Neural cell (in vitro differentiated cells): Measurements from ENCODE around the gene PPARGC1A. TPM values are rescaled to one million over a fixed set of nuclear protein-coding genes. Genes with fewer than 3 reads are reported as not detected.

ENCODE experiments used
- H2AFZ ChIP-seq: fragments of 200-600, 300-800 bp; sonication (generic), shearing (Covaris generic); 2 replicates; pipeline ENCODE4 v1.6.0; 2014; ENCODE audit warnings: low read depth, mild to moderate bottlenecking, antibody characterized with exemption, low read length, moderate library complexity
- H3F3A ChIP-seq: fragments of 200-600 bp; shearing (Covaris generic); 2 replicates; pipeline ENCODE4 v1.6.1; 2016; ENCODE audit warnings: mild to moderate bottlenecking, moderate library complexity, mixed read lengths, antibody characterized with exemption, low read length; ENCODE audit not compliant: insufficient read depth, poor library complexity, severe bottlenecking
- H3K27ac ChIP-seq: fragments of 200-600, 300-800 bp; sonication (generic), shearing (Covaris generic); 2 replicates; pipeline ENCODE4 v1.5.1; 2014; ENCODE audit warnings: mild to moderate bottlenecking, low read length, moderate library complexity
- H3K27me3 ChIP-seq: fragments of 300-800, 200-600 bp; sonication (generic), shearing (Covaris generic); 2 replicates; pipeline ENCODE4 v1.6.0; 2014; ENCODE audit warnings: mild to moderate bottlenecking, low read depth, low read length, moderate library complexity; ENCODE audit not compliant: insufficient read depth
- H3K36me3 ChIP-seq: fragments of 300-800, 200-600 bp; sonication (generic), shearing (Covaris generic); 2 replicates; pipeline ENCODE4 v1.5.1; 2014; ENCODE audit warnings: mild to moderate bottlenecking, antibody characterized with exemption, low read length, moderate library complexity; ENCODE audit not compliant: insufficient read depth
- H3K4me2 ChIP-seq: fragments of 300-800, 200-600 bp; sonication (generic), shearing (Covaris generic); 2 replicates; pipeline ENCODE4 v1.6.0; 2014; ENCODE audit warnings: mild to moderate bottlenecking, low read length
- H3K4me3 ChIP-seq: fragments of 300-800, 200-600 bp; sonication (generic), shearing (Covaris generic); 2 replicates; pipeline ENCODE4 v1.5.1; 2014; ENCODE audit warnings: mild to moderate bottlenecking, low read length, moderate library complexity
- H3K79me2 ChIP-seq: fragments of 200-600 bp; shearing (Covaris generic); replicated peaks from 2 replicates; pipeline ENCODE4 v1.6.0; 2014; ENCODE audit warnings: mild to moderate bottlenecking, low read length, moderate library complexity; ENCODE audit not compliant: insufficient read depth
- H3K9ac ChIP-seq: fragments of 300-800, 200-600 bp; sonication (generic), shearing (Covaris generic); 2 replicates; pipeline ENCODE4 v1.6.1; 2016; ENCODE audit warnings: mild to moderate bottlenecking, low read length, mixed read lengths
- H3K9me2 ChIP-seq: fragments of 200-600 bp; shearing (Covaris generic); 2 replicates; pipeline ENCODE4 v1.6.1; 2016; ENCODE audit warnings: mild to moderate bottlenecking, low read length, mixed read lengths; ENCODE audit not compliant: insufficient read depth
- H3K9me3 ChIP-seq: fragments of 200-600, 300-800 bp; sonication (generic), shearing (Covaris generic); 2 replicates; pipeline ENCODE4 v1.6.1; 2016; ENCODE audit warnings: mild to moderate bottlenecking, mixed run types, low read length, moderate library complexity, mixed read lengths
- H4K20me1 ChIP-seq: fragments of 200-600 bp; shearing (Covaris generic); 2 replicates; pipeline ENCODE4 v1.6.1; 2016; ENCODE audit warnings: mild to moderate bottlenecking, mixed run types; ENCODE audit not compliant: insufficient read depth
- EP300 ChIP-seq: fragments of 450-650 bp; conservative IDR thresholded peaks from 2 replicates; pipeline ENCODE4 v1.6.1; 2014; ENCODE audit warnings: antibody characterized with exemption, mild to moderate bottlenecking, moderate library complexity; ENCODE audit not compliant: poor library complexity, severe bottlenecking
- EZH2 ChIP-seq: fragments of 200-600, 300-800 bp; shearing (Covaris generic), sonication (generic); IDR thresholded peaks from 2 replicates; pipeline ENCODE4 v1.6.1; 2014; ENCODE audit warnings: antibody characterized with exemption, low read length, borderline replicate concordance, mild to moderate bottlenecking; ENCODE audit not compliant: insufficient read depth, poor library complexity, severe bottlenecking
- MXI1 ChIP-seq: fragments of 450-650 bp; conservative IDR thresholded peaks from 2 replicates; pipeline ENCODE4 v1.6.1; 2014; ENCODE audit warnings: antibody characterized with exemption, mild to moderate bottlenecking; ENCODE audit not compliant: poor library complexity, severe bottlenecking
- POLR2AphosphoS5 ChIP-seq: IDR thresholded peaks from 2 replicates; pipeline ENCODE4 v1.6.1; 2012
- RAD21 ChIP-seq: fragments of 450-650 bp; conservative IDR thresholded peaks from 2 replicates; pipeline ENCODE4 v1.6.1; 2014; ENCODE audit warnings: antibody characterized with exemption, mild to moderate bottlenecking, moderate library complexity
- SMC3 ChIP-seq: fragments of 450-650 bp; conservative IDR thresholded peaks from 2 replicates; pipeline ENCODE4 v1.6.1; 2014; ENCODE audit warnings: antibody characterized with exemption, mild to moderate bottlenecking, moderate library complexity; ENCODE audit not compliant: poor library complexity
- TAF1 ChIP-seq: IDR thresholded peaks from 2 replicates; pipeline ENCODE4 v1.6.1; 2012; ENCODE audit warnings: low read depth
- polyA plus RNA-seq: library from polyadenylated mRNA; depleted of rRNA; stranded (reverse); fragments of >200 nt; gene quantifications from 2 replicates; pipeline ENCODE4 v1.2.3, GENCODE V29; 2014
- TF ChIP-seq, protein P1 (sequence below): IDR thresholded peaks from 2 replicates; pipeline ENCODE4 v1.6.1; 2012; ENCODE audit warnings: borderline replicate concordance
- TF ChIP-seq, protein P2 (sequence below): fragments of 450-650 bp; IDR thresholded peaks from 2 replicates; pipeline ENCODE4 v1.5.1; 2014; ENCODE audit warnings: antibody characterized with exemption, mild to moderate bottlenecking, moderate library complexity; ENCODE audit not compliant: poor library complexity, severe bottlenecking

PPARGC1A gene
- polyA plus RNA-seq, 1 donor from 2014 or later, result 7.2 TPM

DNA sequence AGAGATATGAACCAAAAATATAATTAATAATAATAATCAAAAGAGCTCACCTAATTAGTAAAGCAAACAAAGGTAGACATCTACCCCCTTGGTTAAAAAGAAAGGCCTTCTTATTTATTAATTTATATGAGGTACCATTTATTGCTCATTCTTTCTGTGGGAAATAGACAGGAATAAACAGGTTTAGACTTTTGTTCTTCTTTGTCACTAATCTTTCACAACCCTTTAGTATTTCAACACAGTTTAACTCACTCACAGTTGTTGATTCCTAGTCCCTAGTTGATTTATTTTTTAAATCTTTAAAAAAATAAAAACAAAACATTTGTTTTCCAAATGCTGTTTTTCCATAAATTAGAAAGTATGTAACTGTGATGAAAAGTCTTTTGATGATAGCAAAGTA, 5.6 kb downstream of the PPARGC1A start:
- H3K27ac ChIP-seq, result no peak overlapping the region
- no peak overlapping the region for H3K9ac ChIP-seq
- no peaks in the 10 kb centered on the region for H3K9me2 ChIP-seq
- no peak overlapping the region for H2AFZ ChIP-seq
- TF ChIP-seq, protein P1, sequence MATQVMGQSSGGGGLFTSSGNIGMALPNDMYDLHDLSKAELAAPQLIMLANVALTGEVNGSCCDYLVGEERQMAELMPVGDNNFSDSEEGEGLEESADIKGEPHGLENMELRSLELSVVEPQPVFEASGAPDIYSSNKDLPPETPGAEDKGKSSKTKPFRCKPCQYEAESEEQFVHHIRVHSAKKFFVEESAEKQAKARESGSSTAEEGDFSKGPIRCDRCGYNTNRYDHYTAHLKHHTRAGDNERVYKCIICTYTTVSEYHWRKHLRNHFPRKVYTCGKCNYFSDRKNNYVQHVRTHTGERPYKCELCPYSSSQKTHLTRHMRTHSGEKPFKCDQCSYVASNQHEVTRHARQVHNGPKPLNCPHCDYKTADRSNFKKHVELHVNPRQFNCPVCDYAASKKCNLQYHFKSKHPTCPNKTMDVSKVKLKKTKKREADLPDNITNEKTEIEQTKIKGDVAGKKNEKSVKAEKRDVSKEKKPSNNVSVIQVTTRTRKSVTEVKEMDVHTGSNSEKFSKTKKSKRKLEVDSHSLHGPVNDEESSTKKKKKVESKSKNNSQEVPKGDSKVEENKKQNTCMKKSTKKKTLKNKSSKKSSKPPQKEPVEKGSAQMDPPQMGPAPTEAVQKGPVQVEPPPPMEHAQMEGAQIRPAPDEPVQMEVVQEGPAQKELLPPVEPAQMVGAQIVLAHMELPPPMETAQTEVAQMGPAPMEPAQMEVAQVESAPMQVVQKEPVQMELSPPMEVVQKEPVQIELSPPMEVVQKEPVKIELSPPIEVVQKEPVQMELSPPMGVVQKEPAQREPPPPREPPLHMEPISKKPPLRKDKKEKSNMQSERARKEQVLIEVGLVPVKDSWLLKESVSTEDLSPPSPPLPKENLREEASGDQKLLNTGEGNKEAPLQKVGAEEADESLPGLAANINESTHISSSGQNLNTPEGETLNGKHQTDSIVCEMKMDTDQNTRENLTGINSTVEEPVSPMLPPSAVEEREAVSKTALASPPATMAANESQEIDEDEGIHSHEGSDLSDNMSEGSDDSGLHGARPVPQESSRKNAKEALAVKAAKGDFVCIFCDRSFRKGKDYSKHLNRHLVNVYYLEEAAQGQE, result no peak
- TF ChIP-seq EP300 (no peak), POLR2AphosphoS5 (no peak), SMC3 (no peak), EZH2 (no peak), TAF1 (no peak), MXI1 (no peak), RAD21 (no peak)
- TF ChIP-seq, protein P2, sequence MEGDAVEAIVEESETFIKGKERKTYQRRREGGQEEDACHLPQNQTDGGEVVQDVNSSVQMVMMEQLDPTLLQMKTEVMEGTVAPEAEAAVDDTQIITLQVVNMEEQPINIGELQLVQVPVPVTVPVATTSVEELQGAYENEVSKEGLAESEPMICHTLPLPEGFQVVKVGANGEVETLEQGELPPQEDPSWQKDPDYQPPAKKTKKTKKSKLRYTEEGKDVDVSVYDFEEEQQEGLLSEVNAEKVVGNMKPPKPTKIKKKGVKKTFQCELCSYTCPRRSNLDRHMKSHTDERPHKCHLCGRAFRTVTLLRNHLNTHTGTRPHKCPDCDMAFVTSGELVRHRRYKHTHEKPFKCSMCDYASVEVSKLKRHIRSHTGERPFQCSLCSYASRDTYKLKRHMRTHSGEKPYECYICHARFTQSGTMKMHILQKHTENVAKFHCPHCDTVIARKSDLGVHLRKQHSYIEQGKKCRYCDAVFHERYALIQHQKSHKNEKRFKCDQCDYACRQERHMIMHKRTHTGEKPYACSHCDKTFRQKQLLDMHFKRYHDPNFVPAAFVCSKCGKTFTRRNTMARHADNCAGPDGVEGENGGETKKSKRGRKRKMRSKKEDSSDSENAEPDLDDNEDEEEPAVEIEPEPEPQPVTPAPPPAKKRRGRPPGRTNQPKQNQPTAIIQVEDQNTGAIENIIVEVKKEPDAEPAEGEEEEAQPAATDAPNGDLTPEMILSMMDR, result no peak
- no peaks in the 10 kb centered on the region for H4K20me1 ChIP-seq
- no peaks in the 10 kb centered on the region for H3F3A ChIP-seq
- H3K27me3 ChIP-seq, result no peaks in the 10 kb centered on the region
- H3K4me2 ChIP-seq, result no peak overlapping the region
- H3K36me3 ChIP-seq, result no peaks in the 10 kb centered on the region
- H3K9me3 ChIP-seq, result no peaks in the 10 kb centered on the region
- H3K79me2 ChIP-seq, result no peaks in the 10 kb centered on the region
- no peak overlapping the region for H3K4me3 ChIP-seq

GRCh38 chr4:23882976-23883531, 6.8 kb downstream of the PPARGC1A start:
- no peak overlapping the region for H3K4me3 ChIP-seq
- H3F3A ChIP-seq, result no peaks in the 10 kb centered on the region
- no peak for TF ChIP-seq MXI1
- no peak for TF ChIP-seq EZH2
- TF ChIP-seq EP300, result no peak
- TF ChIP-seq POLR2AphosphoS5, result no peak

More at GRCh38 chr4:23882976-23883531, 6.8 kb downstream of the PPARGC1A start:
- Histone ChIP-seq H4K20me1 (no peaks in the 10 kb centered on the region), H3K36me3 (no peaks in the 10 kb centered on the region), H3K9me2 (no peaks in the 10 kb centered on the region), H2AFZ (no peak overlapping the region), H3K27ac (no peak overlapping the region), H3K79me2 (no peaks in the 10 kb centered on the region), H3K9ac (no peak overlapping the region), H3K4me2 (no peak overlapping the region), H3K27me3 (no peaks in the 10 kb centered on the region), H3K9me3 (no peaks in the 10 kb centered on the region)
